ENCODE data around the gene FAM221B. TPM values are rescaled to one million over a fixed set of nuclear protein-coding genes. Genes with fewer than 3 reads are reported as not detected.

Gene FAM221B
- total and polyA plus RNA-seq, 2 experiments from 2014 or later: 0.47 TPM; not detected in 1

DNA sequence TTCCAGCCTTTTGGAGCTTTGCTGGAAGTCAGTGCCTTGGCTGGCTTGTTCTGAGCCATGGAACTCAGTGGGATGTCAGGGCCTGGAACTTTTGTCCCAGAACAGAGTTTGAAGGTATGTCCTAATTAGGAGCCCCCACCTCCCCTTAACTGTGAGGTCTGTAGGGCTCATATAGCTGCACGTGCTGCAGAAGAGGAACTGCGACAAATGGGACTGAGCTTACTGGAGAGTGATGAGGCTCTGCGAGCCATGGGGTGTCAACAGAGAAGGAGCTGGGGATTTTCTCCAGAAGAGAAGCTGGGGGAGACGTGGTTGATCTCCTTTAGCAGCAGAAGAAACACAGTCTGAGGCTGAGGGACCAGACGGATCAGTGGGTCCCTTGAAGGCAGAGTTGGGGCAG lies 11.4 kb upstream of the FAM221B start:
- Mint-ChIP-seq H3K36me3 (ENCODE audit: low read depth) (no peaks in the 10 kb centered on the region), H3K27me3 (ENCODE audit: insufficient read depth, low read depth, poor library complexity) (peaks cover 5% of the 10 kb centered on the region), H3K4me1 (peaks cover 24% of the 10 kb centered on the region), H3K9me3 (no peaks in the 10 kb centered on the region), H3K27ac (no peak overlapping the region), H3K4me3 (no peak overlapping the region)
- Histone ChIP-seq H3K4me1 (ENCODE audit: insufficient read depth) (peaks cover 14% of the 10 kb centered on the region), H2AFZ (no peak overlapping the region), H3K36me3 (ENCODE audit: insufficient read depth) (no peaks in the 10 kb centered on the region), H3K4me2 (no peak overlapping the region), H3K27me3 (ENCODE audit: insufficient read depth) (no peaks in the 10 kb centered on the region), H4K20me1 (replicated peaks; ENCODE audit: insufficient read depth) (no peaks in the 10 kb centered on the region; the same call in 1 of the 2 replicates), H3K4me3 (no peak overlapping the region), H3K79me2 (replicated peaks; ENCODE audit: insufficient read depth) (no peaks in the 10 kb centered on the region), H3K27ac (ENCODE audit: low read depth) (no peak overlapping the region), H3K9me2 (ENCODE audit: insufficient read depth) (peaks cover 9% of the 10 kb centered on the region; the same call in 1 of the 2 replicates), H3F3A (replicated peaks; ENCODE audit: low read depth) (no peaks in the 10 kb centered on the region)
- ATAC-seq (no peak), DNase-seq (ENCODE audit: low spot score) (no peak)
- TF ChIP-seq, protein P1, sequence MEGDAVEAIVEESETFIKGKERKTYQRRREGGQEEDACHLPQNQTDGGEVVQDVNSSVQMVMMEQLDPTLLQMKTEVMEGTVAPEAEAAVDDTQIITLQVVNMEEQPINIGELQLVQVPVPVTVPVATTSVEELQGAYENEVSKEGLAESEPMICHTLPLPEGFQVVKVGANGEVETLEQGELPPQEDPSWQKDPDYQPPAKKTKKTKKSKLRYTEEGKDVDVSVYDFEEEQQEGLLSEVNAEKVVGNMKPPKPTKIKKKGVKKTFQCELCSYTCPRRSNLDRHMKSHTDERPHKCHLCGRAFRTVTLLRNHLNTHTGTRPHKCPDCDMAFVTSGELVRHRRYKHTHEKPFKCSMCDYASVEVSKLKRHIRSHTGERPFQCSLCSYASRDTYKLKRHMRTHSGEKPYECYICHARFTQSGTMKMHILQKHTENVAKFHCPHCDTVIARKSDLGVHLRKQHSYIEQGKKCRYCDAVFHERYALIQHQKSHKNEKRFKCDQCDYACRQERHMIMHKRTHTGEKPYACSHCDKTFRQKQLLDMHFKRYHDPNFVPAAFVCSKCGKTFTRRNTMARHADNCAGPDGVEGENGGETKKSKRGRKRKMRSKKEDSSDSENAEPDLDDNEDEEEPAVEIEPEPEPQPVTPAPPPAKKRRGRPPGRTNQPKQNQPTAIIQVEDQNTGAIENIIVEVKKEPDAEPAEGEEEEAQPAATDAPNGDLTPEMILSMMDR (conservative IDR thresholded peaks at IDR 0.05; ENCODE audit: low read depth in 2 of 2): no peak
- TF ChIP-seq, protein P2, sequence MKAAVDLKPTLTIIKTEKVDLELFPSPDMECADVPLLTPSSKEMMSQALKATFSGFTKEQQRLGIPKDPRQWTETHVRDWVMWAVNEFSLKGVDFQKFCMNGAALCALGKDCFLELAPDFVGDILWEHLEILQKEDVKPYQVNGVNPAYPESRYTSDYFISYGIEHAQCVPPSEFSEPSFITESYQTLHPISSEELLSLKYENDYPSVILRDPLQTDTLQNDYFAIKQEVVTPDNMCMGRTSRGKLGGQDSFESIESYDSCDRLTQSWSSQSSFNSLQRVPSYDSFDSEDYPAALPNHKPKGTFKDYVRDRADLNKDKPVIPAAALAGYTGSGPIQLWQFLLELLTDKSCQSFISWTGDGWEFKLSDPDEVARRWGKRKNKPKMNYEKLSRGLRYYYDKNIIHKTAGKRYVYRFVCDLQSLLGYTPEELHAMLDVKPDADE (IDR thresholded peaks at IDR 0.05): no peak
- TF ChIP-seq ZNF114 (CRISPR knock-in tag; IDR thresholded peaks at IDR 0.05): no peak
- TF ChIP-seq, protein P3, sequence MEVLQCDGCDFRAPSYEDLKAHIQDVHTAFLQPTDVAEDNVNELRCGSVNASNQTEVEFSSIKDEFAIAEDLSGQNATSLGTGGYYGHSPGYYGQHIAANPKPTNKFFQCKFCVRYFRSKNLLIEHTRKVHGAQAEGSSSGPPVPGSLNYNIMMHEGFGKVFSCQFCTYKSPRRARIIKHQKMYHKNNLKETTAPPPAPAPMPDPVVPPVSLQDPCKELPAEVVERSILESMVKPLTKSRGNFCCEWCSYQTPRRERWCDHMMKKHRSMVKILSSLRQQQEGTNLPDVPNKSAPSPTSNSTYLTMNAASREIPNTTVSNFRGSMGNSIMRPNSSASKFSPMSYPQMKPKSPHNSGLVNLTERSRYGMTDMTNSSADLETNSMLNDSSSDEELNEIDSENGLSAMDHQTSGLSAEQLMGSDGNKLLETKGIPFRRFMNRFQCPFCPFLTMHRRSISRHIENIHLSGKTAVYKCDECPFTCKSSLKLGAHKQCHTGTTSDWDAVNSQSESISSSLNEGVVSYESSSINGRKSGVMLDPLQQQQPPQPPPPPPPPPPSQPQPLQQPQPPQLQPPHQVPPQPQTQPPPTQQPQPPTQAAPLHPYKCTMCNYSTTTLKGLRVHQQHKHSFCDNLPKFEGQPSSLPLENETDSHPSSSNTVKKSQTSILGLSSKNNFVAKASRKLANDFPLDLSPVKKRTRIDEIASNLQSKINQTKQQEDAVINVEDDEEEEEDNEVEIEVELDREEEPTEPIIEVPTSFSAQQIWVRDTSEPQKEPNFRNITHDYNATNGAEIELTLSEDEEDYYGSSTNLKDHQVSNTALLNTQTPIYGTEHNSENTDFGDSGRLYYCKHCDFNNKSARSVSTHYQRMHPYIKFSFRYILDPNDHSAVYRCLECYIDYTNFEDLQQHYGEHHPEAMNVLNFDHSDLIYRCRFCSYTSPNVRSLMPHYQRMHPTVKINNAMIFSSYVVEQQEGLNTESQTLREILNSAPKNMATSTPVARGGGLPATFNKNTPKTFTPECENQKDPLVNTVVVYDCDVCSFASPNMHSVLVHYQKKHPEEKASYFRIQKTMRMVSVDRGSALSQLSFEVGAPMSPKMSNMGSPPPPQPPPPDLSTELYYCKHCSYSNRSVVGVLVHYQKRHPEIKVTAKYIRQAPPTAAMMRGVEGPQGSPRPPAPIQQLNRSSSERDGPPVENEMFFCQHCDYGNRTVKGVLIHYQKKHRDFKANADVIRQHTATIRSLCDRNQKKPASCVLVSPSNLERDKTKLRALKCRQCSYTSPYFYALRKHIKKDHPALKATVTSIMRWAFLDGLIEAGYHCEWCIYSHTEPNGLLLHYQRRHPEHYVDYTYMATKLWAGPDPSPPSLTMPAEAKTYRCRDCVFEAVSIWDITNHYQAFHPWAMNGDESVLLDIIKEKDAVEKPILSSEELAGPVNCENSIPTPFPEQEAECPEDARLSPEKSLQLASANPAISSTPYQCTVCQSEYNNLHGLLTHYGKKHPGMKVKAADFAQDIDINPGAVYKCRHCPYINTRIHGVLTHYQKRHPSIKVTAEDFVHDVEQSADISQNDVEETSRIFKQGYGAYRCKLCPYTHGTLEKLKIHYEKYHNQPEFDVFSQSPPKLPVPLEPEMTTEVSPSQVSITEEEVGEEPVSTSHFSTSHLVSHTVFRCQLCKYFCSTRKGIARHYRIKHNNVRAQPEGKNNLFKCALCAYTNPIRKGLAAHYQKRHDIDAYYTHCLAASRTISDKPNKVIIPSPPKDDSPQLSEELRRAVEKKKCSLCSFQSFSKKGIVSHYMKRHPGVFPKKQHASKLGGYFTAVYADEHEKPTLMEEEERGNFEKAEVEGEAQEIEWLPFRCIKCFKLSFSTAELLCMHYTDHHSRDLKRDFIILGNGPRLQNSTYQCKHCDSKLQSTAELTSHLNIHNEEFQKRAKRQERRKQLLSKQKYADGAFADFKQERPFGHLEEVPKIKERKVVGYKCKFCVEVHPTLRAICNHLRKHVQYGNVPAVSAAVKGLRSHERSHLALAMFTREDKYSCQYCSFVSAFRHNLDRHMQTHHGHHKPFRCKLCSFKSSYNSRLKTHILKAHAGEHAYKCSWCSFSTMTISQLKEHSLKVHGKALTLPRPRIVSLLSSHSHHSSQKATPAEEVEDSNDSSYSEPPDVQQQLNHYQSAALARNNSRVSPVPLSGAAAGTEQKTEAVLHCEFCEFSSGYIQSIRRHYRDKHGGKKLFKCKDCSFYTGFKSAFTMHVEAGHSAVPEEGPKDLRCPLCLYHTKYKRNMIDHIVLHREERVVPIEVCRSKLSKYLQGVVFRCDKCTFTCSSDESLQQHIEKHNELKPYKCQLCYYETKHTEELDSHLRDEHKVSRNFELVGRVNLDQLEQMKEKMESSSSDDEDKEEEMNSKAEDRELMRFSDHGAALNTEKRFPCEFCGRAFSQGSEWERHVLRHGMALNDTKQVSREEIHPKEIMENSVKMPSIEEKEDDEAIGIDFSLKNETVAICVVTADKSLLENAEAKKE (CRISPR knock-in tag; IDR thresholded peaks at IDR 0.05): no peak
- no peak for TF ChIP-seq CREB1 (CRISPR knock-in tag; IDR thresholded peaks at IDR 0.05; ENCODE audit: low read depth)

All from GM23338 (cell line).